ENCODE data around the gene PSG6. TPM values are rescaled to one million over a fixed set of nuclear protein-coding genes. Genes with fewer than 3 reads are reported as not detected.

Gene PSG6
- total and polyA plus RNA-seq, 2 of the 8 experiments (the other 6 are each of a cell fraction or from before 2014, with no cell fraction given) = not detected

DNA sequence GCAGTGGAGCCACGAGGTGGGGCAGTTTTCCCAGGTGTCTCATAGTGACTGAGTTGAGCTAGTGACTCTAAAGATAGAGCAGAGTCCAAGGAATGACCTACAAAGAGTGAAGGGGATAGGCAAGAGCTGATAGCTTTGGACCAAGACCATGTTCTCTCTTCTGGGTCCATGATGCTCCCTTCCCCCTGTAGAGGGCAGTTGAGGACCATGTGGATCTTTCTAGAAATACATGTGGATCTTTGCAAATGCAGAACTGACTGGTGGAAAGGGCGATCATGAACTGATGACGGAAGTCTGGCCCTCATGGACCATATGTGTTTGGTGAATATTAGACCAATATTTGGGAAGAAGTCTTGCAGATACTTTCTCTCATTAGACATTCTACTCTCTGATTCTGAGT, 45.1 kb downstream of the PSG6 start (continued):
- TF ChIP-seq NRF1 (IDR thresholded peaks at IDR 0.05; ENCODE audit: low read depth, low read length) (no peak), EZH2 (IDR thresholded peaks at IDR 0.05; ENCODE audit: low read depth, low read length, severe bottlenecking) (no peak), CBX5 (IDR thresholded peaks at IDR 0.05; ENCODE audit: low read depth, low read length) (no peak), RNF2 (IDR thresholded peaks at IDR 0.05; ENCODE audit: borderline replicate concordance, low read depth, low read length, missing control alignments, poor library complexity, severe bottlenecking) (no peak)

Data from H1 (cell line).